HepG2 (cell line): ENCODE measurements around the gene TTC9. TPM values are rescaled to one million over a fixed set of nuclear protein-coding genes. Genes with fewer than 3 reads are reported as not detected.

Experiments
- FOXA1 ChIP-seq, 2 experiments: fragments of 450-650 bp in 1 of 2; sonication (generic) in 1 of 2; formaldehyde crosslinking in 1 of 2; IDR thresholded peaks; 2 replicates each; pipeline versions ENCODE4 v1.4.0 to v1.6.1; 2016 to 2020; ENCODE audit warnings: missing genetic modification reagents in 1 of 2
- FOXA3 ChIP-seq: IDR thresholded peaks from 2 replicates; pipeline ENCODE4 v1.6.1; 2016; ENCODE audit warnings: missing genetic modification reagents, missing compliant biosample characterization
- FOXO4 ChIP-seq: sonication (generic); formaldehyde crosslinking; conservative IDR thresholded peaks from 2 replicates; pipeline ENCODE4 v1.8.1; 2023; ENCODE audit warnings: missing genetic modification reagents
- JARID2 ChIP-seq: sonication (generic); formaldehyde crosslinking; IDR thresholded peaks from 2 replicates; pipeline ENCODE4 v1.8.1; 2023; ENCODE audit warnings: missing genetic modification reagents, inconsistent platforms; ENCODE audit not compliant: insufficient replicate concordance
- NR2F2 ChIP-seq: IDR thresholded peaks from 2 replicates; pipeline ENCODE4 v1.6.1; 2012; ENCODE audit warnings: low read depth, inconsistent platforms, borderline replicate concordance
- NR2F6 ChIP-seq, 2 experiments: IDR thresholded peaks; 2 replicates each; pipeline ENCODE4 v1.6.1; 2016; ENCODE audit warnings: antibody characterized with exemption in 1 of 2, mild to moderate bottlenecking in 1 of 2
- SOX13 ChIP-seq, 3 experiments: fragments of 450-650 bp in 1 of 3; sonication (generic) in 1 of 3; formaldehyde crosslinking in 1 of 3; IDR thresholded peaks in 2 of 3; conservative IDR thresholded peaks in 1 of 3; 2 replicates each; pipeline versions ENCODE4 v1.5.0 to v1.6.1; 2016 to 2020; ENCODE audit warnings: antibody characterized with exemption in 1 of 3, mild to moderate bottlenecking in 1 of 3, missing compliant biosample characterization in 1 of 3, missing genetic modification reagents in 1 of 3, moderate library complexity in 1 of 3
- TCF7 ChIP-seq: sonication (generic); IDR thresholded peaks from 2 replicates; pipeline ENCODE4 v1.6.1; 2016; ENCODE audit warnings: antibody characterized with exemption, low read depth
- THYN1 ChIP-seq: sonication (generic); formaldehyde crosslinking; IDR thresholded peaks from 2 replicates; pipeline ENCODE4 v1.8.1; 2023; ENCODE audit warnings: low read depth, mild to moderate bottlenecking, moderate library complexity, missing genetic modification reagents, borderline replicate concordance
- XRCC5 ChIP-seq: fragments of 200-400 bp; formaldehyde crosslinking; optimal IDR thresholded peaks from 2 replicates; pipeline ENCODE3; 2017; ENCODE audit warnings: mild to moderate bottlenecking, low read length
- ZBTB3 ChIP-seq: sonication (generic); formaldehyde crosslinking; IDR thresholded peaks from 2 replicates; pipeline ENCODE4 v1.4.0; 2020; ENCODE audit warnings: low read depth, mild to moderate bottlenecking, moderate library complexity, missing genetic modification reagents, borderline replicate concordance
- ZBTB40 ChIP-seq, 2 experiments: fragments of 450-650 bp in 1 of 2; sonication (generic) in 1 of 2; formaldehyde crosslinking in 1 of 2; IDR thresholded peaks; 2 replicates each; pipeline versions ENCODE4 v1.6.1 to v1.8.0; 2016 to 2022; ENCODE audit warnings: antibody characterized with exemption in 1 of 2, mild to moderate bottlenecking in 1 of 2, missing genetic modification reagents in 1 of 2
- ZNF224 ChIP-seq: sonication (generic); formaldehyde crosslinking; IDR thresholded peaks from 2 replicates; pipeline ENCODE4 v1.5.0; 2020; ENCODE audit warnings: mild to moderate bottlenecking, missing genetic modification reagents
- ZNF441 ChIP-seq: sonication (generic); formaldehyde crosslinking; IDR thresholded peaks from 2 replicates; pipeline ENCODE4 v1.7.0; 2021; ENCODE audit warnings: missing genetic modification reagents, borderline replicate concordance
- ZSCAN12 ChIP-seq: sonication (generic); formaldehyde crosslinking; IDR thresholded peaks from 2 replicates; pipeline ENCODE4 v1.9.0; 2021; ENCODE audit warnings: mild to moderate bottlenecking, missing genetic modification reagents
- ZSCAN20 ChIP-seq: sonication (generic); formaldehyde crosslinking; IDR thresholded peaks from 2 replicates; pipeline ENCODE4 v1.4.0; 2020; ENCODE audit warnings: missing genetic modification reagents, mild to moderate bottlenecking, borderline replicate concordance
- polyA plus RNA-seq, 8 experiments: library from polyadenylated mRNA; depleted of rRNA in 3 of 8; stranded (reverse) in 7 of 8; unstranded in 1 of 8; fragments of >200 nt; fragmentation: Illumina TruSeq in 4 of 8; extraction: Trizol in 4 of 8; gene quantifications; 2 replicates each; pipeline versions ENCODE4 v1.2.1 to v1.2.3, GENCODE V29; 2011 to 2016; ENCODE audit warnings: low read depth in 4 of 8, missing spikeins in 1 of 8, mixed read lengths in 1 of 8; ENCODE audit not compliant: insufficient read depth in 1 of 8
- total RNA-seq, 5 experiments: library from RNA; depleted of rRNA; stranded (reverse); fragments of >200 nt; fragmentation: Illumina TruSeq; extraction: Trizol; gene quantifications; 2 replicates each; pipeline ENCODE4 v1.2.3, GENCODE V29; 2016; ENCODE audit warnings: low read depth in 1 of 5

The TTC9 gene
- total and polyA plus RNA-seq, 2 of the 13 experiments (the other 11 are each of a cell fraction or from before 2014, with no cell fraction given) = 0.13 to 0.30 TPM

- no peak for TF ChIP-seq ZBTB40 (IDR thresholded peaks at IDR 0.05)
- no peak for TF ChIP-seq ZBTB40 (CRISPR knock-in tag; IDR thresholded peaks at IDR 0.05)
- TF ChIP-seq NR2F6 (IDR thresholded peaks at IDR 0.05) = peak; percentile 47; the same call in 1 of the 2 replicates
- TF ChIP-seq NR2F6 (CRISPR knock-in tag; IDR thresholded peaks at IDR 0.05) = 0 out of 2 replicates have a peak, but pooled peaks have one; percentile 49
- TF ChIP-seq NR2F2 = 0 out of 2 replicates have a peak, but pooled peaks have one; percentile 39
- no peak for TF ChIP-seq SOX13 (IDR thresholded peaks at IDR 0.05)
- no peak; a peak in 1 of 4 replicates for TF ChIP-seq SOX13 (CRISPR knock-in tag; conservative IDR thresholded peaks at IDR 0.05 in 1 of 2, IDR thresholded peaks at IDR 0.05 in 1 of 2)
- TF ChIP-seq ZBTB3 (CRISPR knock-in tag) = no peak
- no peak for TF ChIP-seq JARID2 (CRISPR knock-in tag)
- no peak for TF ChIP-seq ZSCAN12
- TF ChIP-seq ZNF224 (CRISPR knock-in tag) = no peak
- no peak for TF ChIP-seq FOXA1 (IDR thresholded peaks at IDR 0.05)
- peak; percentile 60; the same call in 1 of the 2 replicates for TF ChIP-seq FOXA1 (CRISPR knock-in tag; IDR thresholded peaks at IDR 0.05)
- no peak for TF ChIP-seq TCF7
- TF ChIP-seq XRCC5 = no peak
- TF ChIP-seq FOXA3 (CRISPR knock-in tag) = peak; percentile 62
- no peak for TF ChIP-seq ZSCAN20 (CRISPR knock-in tag)
- no peak for TF ChIP-seq FOXO4 (CRISPR knock-in tag)
- no peak for TF ChIP-seq THYN1 (CRISPR knock-in tag)
- TF ChIP-seq ZNF441 (CRISPR knock-in tag) = no peak
Measured at GRCh38 chr14:70716483-70716882, 74.8 kb downstream of the TTC9 start (continued).
